ENCODE measurements around the gene SMARCB1.
A peak's percentile ranks its signal among the peaks of the same experiment; 100 is the strongest.

SMARCB1 gene

GRCh38 chr22:23836692-23837495, 50.1 kb downstream of the SMARCB1 start:
- Histone ChIP-seq H3K9me3 (ENCODE audit: low read length) (no peaks in the 10 kb centered on the region), H3K36me3 (ENCODE audit: insufficient read depth, low read length) (peaks cover 23% of the 10 kb centered on the region), H3K4me3 (ENCODE audit: low read depth in 1 of 2, low read length in 2 of 2) (no peak overlapping the region), H3K27me3 (ENCODE audit: control insufficient read depth in 1 of 2, insufficient read depth in 2 of 2, low read length in 2 of 2) (peaks cover 0 to 4% of the 10 kb centered on the region in 2 donors), H3K4me1 (ENCODE audit: insufficient read depth, low read length) (peaks cover 11% of the 10 kb centered on the region), H3K9ac (ENCODE audit: low read length) (no peak overlapping the region), H3K27ac (ENCODE audit: low read depth, low read length) (no peak overlapping the region)

GRCh38 chr22:23837496-23837859, 50.7 kb downstream of the SMARCB1 start:
- no peaks in the 10 kb centered on the region for H3K9me3 ChIP-seq (ENCODE audit: low read length)
- peaks cover 20% of the 10 kb centered on the region for H3K36me3 ChIP-seq (ENCODE audit: insufficient read depth, low read length)
- no peak overlapping the region for H3K4me3 ChIP-seq (ENCODE audit: low read depth in 1 of 2, low read length in 2 of 2)
- H3K4me1 ChIP-seq (ENCODE audit: insufficient read depth, low read length) = peaks cover 11% of the 10 kb centered on the region
- H3K27me3 ChIP-seq (ENCODE audit: control insufficient read depth in 1 of 2, insufficient read depth in 2 of 2, low read length in 2 of 2) = peaks cover 0 to 4% of the 10 kb centered on the region in 2 donors
- H3K27ac ChIP-seq (ENCODE audit: low read depth, low read length) = no peak overlapping the region
- no peak overlapping the region for H3K9ac ChIP-seq (ENCODE audit: low read length)

- peaks cover 11% of the 10 kb centered on the region for H3K4me1 ChIP-seq (ENCODE audit: insufficient read depth, low read length)
- peaks cover 0 to 4% of the 10 kb centered on the region in 2 donors for H3K27me3 ChIP-seq (ENCODE audit: control insufficient read depth in 1 of 2, insufficient read depth in 2 of 2, low read length in 2 of 2)
- peak overlapping the region in 1 of 2 donors; percentile 27 for H3K4me3 ChIP-seq (ENCODE audit: low read depth in 1 of 2, low read length in 2 of 2)
- H3K9ac ChIP-seq (ENCODE audit: low read length) = no peak overlapping the region
- H3K36me3 ChIP-seq (ENCODE audit: insufficient read depth, low read length) = peaks cover 20% of the 10 kb centered on the region
- H3K27ac ChIP-seq (ENCODE audit: low read depth, low read length) = no peak overlapping the region
- no peaks in the 10 kb centered on the region for H3K9me3 ChIP-seq (ENCODE audit: low read length)
Measured at GRCh38 chr22:23837911-23838680, 51.3 kb downstream of the SMARCB1 start.

GRCh38 chr22:23838681-23839468, 52.1 kb downstream of the SMARCB1 start, which contains the start of gene DERL3:
Gene DERL3 (minus strand): TSS chr22:23839006. CDS start chr22:23838987, 19 bp downstream.
- Histone ChIP-seq H3K9ac (ENCODE audit: low read length) (no peak within 1 kb of the TSS), H3K4me1 (ENCODE audit: insufficient read depth, low read length) (peaks cover 11% of the 10 kb centered on the region), H3K27ac (ENCODE audit: low read depth, low read length) (no peak within 1 kb of the TSS), H3K4me3 (ENCODE audit: low read depth in 1 of 2, low read length in 2 of 2) (peak within 1 kb of the TSS; percentile 41 to 50), H3K27me3 (ENCODE audit: control insufficient read depth in 1 of 2, insufficient read depth in 2 of 2, low read length in 2 of 2) (peaks cover 0 to 4% of the 10 kb centered on the region in 2 donors), H3K36me3 (ENCODE audit: insufficient read depth, low read length) (peaks cover 20% of the 10 kb centered on the region), H3K9me3 (ENCODE audit: low read length) (no peaks in the 10 kb centered on the region)

GRCh38 chr22:23840026-23840425, 53.3 kb downstream of the SMARCB1 start:
- H3K27me3 ChIP-seq (ENCODE audit: control insufficient read depth in 1 of 2, insufficient read depth in 2 of 2, low read length in 2 of 2) = peaks cover 0 to 4% of the 10 kb centered on the region in 2 donors
- no peak overlapping the region for H3K4me3 ChIP-seq (ENCODE audit: low read depth in 1 of 2, low read length in 2 of 2)
- H3K27ac ChIP-seq (ENCODE audit: low read depth, low read length) = no peak overlapping the region
- peaks cover 14% of the 10 kb centered on the region for H3K36me3 ChIP-seq (ENCODE audit: insufficient read depth, low read length)
- peaks cover 11% of the 10 kb centered on the region for H3K4me1 ChIP-seq (ENCODE audit: insufficient read depth, low read length)
- H3K9ac ChIP-seq (ENCODE audit: low read length) = no peak overlapping the region
- H3K9me3 ChIP-seq (ENCODE audit: low read length) = no peaks in the 10 kb centered on the region

- H3K9me3 ChIP-seq (ENCODE audit: low read length) = no peaks in the 10 kb centered on the region
- no peak overlapping the region for H3K9ac ChIP-seq (ENCODE audit: low read length)
- H3K27me3 ChIP-seq (ENCODE audit: control insufficient read depth in 1 of 2, insufficient read depth in 2 of 2, low read length in 2 of 2) = peaks cover 0 to 4% of the 10 kb centered on the region in 2 donors
- H3K4me3 ChIP-seq (ENCODE audit: low read depth in 1 of 2, low read length in 2 of 2) = no peak overlapping the region
- no peak overlapping the region for H3K27ac ChIP-seq (ENCODE audit: low read depth, low read length)
- peaks cover 11% of the 10 kb centered on the region for H3K4me1 ChIP-seq (ENCODE audit: insufficient read depth, low read length)
- H3K36me3 ChIP-seq (ENCODE audit: insufficient read depth, low read length) = peaks cover 2% of the 10 kb centered on the region
Measured at GRCh38 chr22:23841292-23841691, 54.5 kb downstream of the SMARCB1 start.

- H3K9ac ChIP-seq (ENCODE audit: low read length) = no peak overlapping the region
- peaks cover 11% of the 10 kb centered on the region for H3K4me1 ChIP-seq (ENCODE audit: insufficient read depth, low read length)
- H3K27ac ChIP-seq (ENCODE audit: low read depth, low read length) = no peak overlapping the region
- H3K36me3 ChIP-seq (ENCODE audit: insufficient read depth, low read length) = no peaks in the 10 kb centered on the region
- H3K9me3 ChIP-seq (ENCODE audit: low read length) = no peaks in the 10 kb centered on the region
- H3K4me3 ChIP-seq (ENCODE audit: low read depth in 1 of 2, low read length in 2 of 2) = no peak overlapping the region
- peaks cover 0 to 4% of the 10 kb centered on the region in 2 donors for H3K27me3 ChIP-seq (ENCODE audit: control insufficient read depth in 1 of 2, insufficient read depth in 2 of 2, low read length in 2 of 2)
Measured at GRCh38 chr22:23841736-23842445, 55.1 kb downstream of the SMARCB1 start.

- Histone ChIP-seq H3K36me3 (ENCODE audit: insufficient read depth, low read length) (no peaks in the 10 kb centered on the region), H3K9ac (ENCODE audit: low read length) (no peak overlapping the region), H3K9me3 (ENCODE audit: low read length) (no peaks in the 10 kb centered on the region), H3K27me3 (ENCODE audit: control insufficient read depth in 1 of 2, insufficient read depth in 2 of 2, low read length in 2 of 2) (peaks cover 0 to 4% of the 10 kb centered on the region in 2 donors), H3K4me1 (ENCODE audit: insufficient read depth, low read length) (peaks cover 11% of the 10 kb centered on the region), H3K27ac (ENCODE audit: low read depth, low read length) (no peak overlapping the region), H3K4me3 (ENCODE audit: low read depth in 1 of 2, low read length in 2 of 2) (no peak overlapping the region)
Measured at GRCh38 chr22:23842599-23842998, 55.8 kb downstream of the SMARCB1 start.

- Histone ChIP-seq H3K9me3 (ENCODE audit: low read length) (no peaks in the 10 kb centered on the region), H3K9ac (ENCODE audit: low read length) (no peak overlapping the region), H3K4me3 (ENCODE audit: low read depth in 1 of 2, low read length in 2 of 2) (no peak overlapping the region), H3K36me3 (ENCODE audit: insufficient read depth, low read length) (no peaks in the 10 kb centered on the region), H3K4me1 (ENCODE audit: insufficient read depth, low read length) (peaks cover 2% of the 10 kb centered on the region), H3K27ac (ENCODE audit: low read depth, low read length) (no peak overlapping the region), H3K27me3 (ENCODE audit: control insufficient read depth in 1 of 2, insufficient read depth in 2 of 2, low read length in 2 of 2) (peaks cover 0 to 5% of the 10 kb centered on the region in 2 donors)
Measured at GRCh38 chr22:23844739-23845202, 58.0 kb downstream of the SMARCB1 start.

- H3K27me3 ChIP-seq (ENCODE audit: control insufficient read depth in 1 of 2, insufficient read depth in 2 of 2, low read length in 2 of 2) = peaks cover 0 to 5% of the 10 kb centered on the region in 2 donors
- H3K27ac ChIP-seq (ENCODE audit: low read depth, low read length) = no peak overlapping the region
- H3K4me3 ChIP-seq (ENCODE audit: low read depth in 1 of 2, low read length in 2 of 2) = no peak overlapping the region
- no peaks in the 10 kb centered on the region for H3K9me3 ChIP-seq (ENCODE audit: low read length)
- no peaks in the 10 kb centered on the region for H3K4me1 ChIP-seq (ENCODE audit: insufficient read depth, low read length)
- H3K36me3 ChIP-seq (ENCODE audit: insufficient read depth, low read length) = no peaks in the 10 kb centered on the region
- no peak overlapping the region for H3K9ac ChIP-seq (ENCODE audit: low read length)
Measured at GRCh38 chr22:23845265-23846080, 58.7 kb downstream of the SMARCB1 start.

Data from muscle layer of colon (tissue), 2 donors.